A549 (cell line): ENCODE measurements around the gene SETBP1. TPM values are rescaled to one million over a fixed set of nuclear protein-coding genes. Genes with fewer than 3 reads are reported as not detected.

Source experiments
- ATAC-seq, 2 experiments: fragments of 200-7000 bp in 1 of 2; fragments of >200 bp in 1 of 2; cut with Nextera tagmentation in 1 of 2; cut with Tn5 transposase in 1 of 2; 3 replicates each; pipeline versions ENCODE4 v1.8.0 to v1.9.1; 2018 to 2020; ENCODE audit warnings: mild to moderate bottlenecking in 1 of 2, moderate library complexity in 1 of 2
- CTCF ChIA-PET: fragments of 300-600 bp; sonication (Branson Sonifier 250); formaldehyde crosslinking; extraction: SDS; loops from one replicate; lab custom pipeline; 2021; ENCODE audit warnings: antibody characterized with exemption, inconsistent platforms; lab: Yijun Ruan, JAX
- POLR2A ChIA-PET: fragments of 350-600 bp; formaldehyde crosslinking; extraction: SDS; loops from one replicate; lab custom pipeline; 2021; ENCODE audit warnings: antibody characterized with exemption, inconsistent platforms; lab: Yijun Ruan, JAX
- DNase-seq, 2 experiments: peaks; one replicate each; pipeline versions ENCODE4 v3.0.0 to v3.0.0-alpha.2; 2011 to 2016; ENCODE audit warnings: low read depth in 1 of 2, low spot score in 1 of 2
- FAIRE-seq: peaks from 2 replicates; lab custom pipeline; 2011; peaks lifted over from hg19 to GRCh38; lab: Jason Lieb, UNC
- H3K27ac ChIP-seq, 2 experiments: fragments of >200 bp; sonication (Bioruptor Twin); formaldehyde crosslinking; 3 replicates each; pipeline ENCODE4 v1.5.1; 2016 to 2017
- H3K4me1 ChIP-seq: fragments of >200 bp; sonication (Bioruptor Twin); formaldehyde crosslinking; 3 replicates; pipeline ENCODE4 v1.6.1; 2016
- H3K4me2 ChIP-seq: fragments of >200 bp; sonication (Bioruptor Twin); formaldehyde crosslinking; 3 replicates; pipeline ENCODE4 v1.6.1; 2016
- H3K4me3 ChIP-seq: fragments of >200 bp; sonication (Bioruptor Twin); formaldehyde crosslinking; 3 replicates; pipeline ENCODE4 v1.5.1; 2016
- H3K9me3 ChIP-seq: fragments of >200 bp; sonication (Bioruptor Twin); formaldehyde crosslinking; 3 replicates; pipeline ENCODE4 v1.6.1; 2016
- CHD4 ChIP-seq: fragments of 200-600 bp; sonication (generic); IDR thresholded peaks from 2 replicates; pipeline ENCODE4 v1.6.1; 2016; ENCODE audit warnings: antibody characterized with exemption, mild to moderate bottlenecking, borderline replicate concordance
- EP300 ChIP-seq, 2 experiments: fragments of >200 bp; sonication (Bioruptor Twin); formaldehyde crosslinking; IDR thresholded peaks; 2 replicates in 1 of 2; 3 replicates in 1 of 2; pipeline ENCODE4 v1.6.1; 2016 to 2017
- MAFK ChIP-seq: fragments of 450-650 bp; IDR thresholded peaks from 2 replicates; pipeline ENCODE4 v1.6.1; 2014; ENCODE audit not compliant: partially characterized antibody
- MAZ ChIP-seq: fragments of 150-350 bp; IDR thresholded peaks from 2 replicates; pipeline ENCODE4 v1.6.1; 2014; ENCODE audit warnings: antibody characterized with exemption, low read depth, low read length, borderline replicate concordance
- MYC ChIP-seq: IDR thresholded peaks from 2 replicates; pipeline ENCODE4 v1.6.1; 2012; ENCODE audit warnings: mild to moderate bottlenecking, inconsistent platforms, low read length, improper control_type of control experiment, borderline replicate concordance
- RAD21 ChIP-seq, 2 experiments: fragments of >200 bp in 1 of 2; sonication (Bioruptor Twin) in 1 of 2; formaldehyde crosslinking in 1 of 2; IDR thresholded peaks in 1 of 2; conservative IDR thresholded peaks in 1 of 2; 2 replicates in 1 of 2; 3 replicates in 1 of 2; pipeline ENCODE4 v1.6.1; 2012 to 2018; ENCODE audit warnings: inconsistent platforms in 1 of 2
- RARB ChIP-seq: fragments of 250-450 bp; sonication (Bioruptor Pico); IDR thresholded peaks from 2 replicates; pipeline ENCODE4 v1.8.0; 2021; ENCODE audit warnings: mild to moderate bottlenecking, moderate library complexity
- SREBF2 ChIP-seq: fragments of 450-650 bp; IDR thresholded peaks from 2 replicates; pipeline ENCODE4 v1.6.1; 2014; ENCODE audit warnings: mild to moderate bottlenecking, moderate library complexity
- TFCP2L1 ChIP-seq: fragments of 250-450 bp; sonication (Bioruptor Pico); IDR thresholded peaks from 2 replicates; pipeline ENCODE4 v1.5.0; 2021; ENCODE audit warnings: mild to moderate bottlenecking
- TP53 ChIP-seq: fragments of 250-450 bp; sonication (Bioruptor Pico); IDR thresholded peaks from 2 replicates; pipeline ENCODE4 v1.5.0; 2021; ENCODE audit warnings: mild to moderate bottlenecking, moderate library complexity
- ZC3H11A ChIP-seq: fragments of 450-650 bp; IDR thresholded peaks from 2 replicates; pipeline ENCODE4 v1.6.1; 2014; ENCODE audit warnings: antibody characterized with exemption, mild to moderate bottlenecking
- ZNF302 ChIP-seq: fragments of 250-450 bp; sonication (Bioruptor Pico); IDR thresholded peaks from 2 replicates; pipeline ENCODE4 v1.9.0; 2021; ENCODE audit warnings: inconsistent platforms, mild to moderate bottlenecking, moderate library complexity
- WGBS: methylation state at CpG from one replicate; pipeline ENCODE4 v1.1.6; 2017; ENCODE audit errors: missing lambda C conversion rate; 5-methylcytosine and 5-hydroxymethylcytosine counted together
- polyA plus RNA-seq, 4 experiments: library from polyadenylated mRNA; depleted of rRNA in 3 of 4; stranded (reverse); fragments of >200 nt; fragmentation: RNase III in 1 of 4; extraction: RNeasy Plus Mini Kit Qiagen cat#74134 plus additional on column Dnase treatment in 1 of 4; gene quantifications; 2 replicates in 3 of 4; 3 replicates in 1 of 4; pipeline ENCODE4 v1.2.3, GENCODE V29; 2011 to 2017
- TF ChIP-seq, protein P1 (sequence below): fragments of 200-600 bp; sonication (generic); IDR thresholded peaks from 2 replicates; pipeline ENCODE4 v1.6.1; 2016; ENCODE audit warnings: antibody characterized with exemption, mild to moderate bottlenecking, moderate library complexity
- TF ChIP-seq, protein P2 (sequence below): fragments of >200 bp; sonication (Bioruptor Twin); formaldehyde crosslinking; IDR thresholded peaks from 3 replicates; pipeline ENCODE4 v1.6.1; 2016
- TF ChIP-seq, protein P3 (sequence below): fragments of 150-350 bp; IDR thresholded peaks from 2 replicates; pipeline ENCODE4 v1.6.1; 2014; ENCODE audit warnings: low read depth, mild to moderate bottlenecking, low read length
- TF ChIP-seq, protein P4 (sequence below): fragments of 250-450 bp; sonication (Bioruptor Pico); IDR thresholded peaks from 2 replicates; pipeline ENCODE4 v1.5.0; 2021; ENCODE audit warnings: mild to moderate bottlenecking, moderate library complexity, borderline replicate concordance

The SETBP1 gene
- polyA plus RNA-seq, 2 of the 4 experiments (the other 2 are of a cell fraction): 0.50 to 1.9 TPM

DNA sequence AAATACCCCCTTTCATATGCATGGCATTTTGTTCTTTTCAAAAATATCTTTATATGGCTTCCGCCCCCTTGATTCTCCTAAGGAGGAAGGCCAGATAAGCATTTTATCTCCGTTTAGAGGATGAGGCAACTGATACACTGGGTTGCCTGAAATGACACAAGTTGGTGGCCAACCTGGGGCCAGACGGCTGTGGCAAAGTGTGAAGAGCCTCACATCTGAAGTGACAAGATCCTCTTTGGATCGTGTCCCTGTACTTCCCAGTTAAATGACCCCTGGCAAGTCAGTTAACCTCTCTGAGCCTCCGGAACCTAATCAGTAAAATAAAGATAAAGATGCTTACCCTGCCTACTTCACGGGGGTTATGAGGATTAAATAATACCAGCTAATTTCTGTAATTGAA lies 4.6 kb downstream of the SETBP1 start:
- no peak for DNase-seq
- Histone ChIP-seq H3K9me3 (no peaks in the 10 kb centered on the region), H3K4me2 (no peak overlapping the region), H3K4me1 (no peaks in the 10 kb centered on the region), H3K4me3 (no peak overlapping the region), H3K27ac (no peak overlapping the region)
- ChIA-PET CTCF (no interaction called here), POLR2A (no interaction called here)
- TF ChIP-seq TFCP2L1 (CRISPR knock-in tag) (no peak), ZC3H11A (no peak), TP53 (CRISPR knock-in tag) (no peak), RARB (CRISPR knock-in tag) (no peak), CHD4 (no peak), MAZ (no peak), MYC (no peak), ZNF302 (CRISPR knock-in tag) (no peak), SREBF2 (no peak), MAFK (no peak)
- TF ChIP-seq, protein P1, sequence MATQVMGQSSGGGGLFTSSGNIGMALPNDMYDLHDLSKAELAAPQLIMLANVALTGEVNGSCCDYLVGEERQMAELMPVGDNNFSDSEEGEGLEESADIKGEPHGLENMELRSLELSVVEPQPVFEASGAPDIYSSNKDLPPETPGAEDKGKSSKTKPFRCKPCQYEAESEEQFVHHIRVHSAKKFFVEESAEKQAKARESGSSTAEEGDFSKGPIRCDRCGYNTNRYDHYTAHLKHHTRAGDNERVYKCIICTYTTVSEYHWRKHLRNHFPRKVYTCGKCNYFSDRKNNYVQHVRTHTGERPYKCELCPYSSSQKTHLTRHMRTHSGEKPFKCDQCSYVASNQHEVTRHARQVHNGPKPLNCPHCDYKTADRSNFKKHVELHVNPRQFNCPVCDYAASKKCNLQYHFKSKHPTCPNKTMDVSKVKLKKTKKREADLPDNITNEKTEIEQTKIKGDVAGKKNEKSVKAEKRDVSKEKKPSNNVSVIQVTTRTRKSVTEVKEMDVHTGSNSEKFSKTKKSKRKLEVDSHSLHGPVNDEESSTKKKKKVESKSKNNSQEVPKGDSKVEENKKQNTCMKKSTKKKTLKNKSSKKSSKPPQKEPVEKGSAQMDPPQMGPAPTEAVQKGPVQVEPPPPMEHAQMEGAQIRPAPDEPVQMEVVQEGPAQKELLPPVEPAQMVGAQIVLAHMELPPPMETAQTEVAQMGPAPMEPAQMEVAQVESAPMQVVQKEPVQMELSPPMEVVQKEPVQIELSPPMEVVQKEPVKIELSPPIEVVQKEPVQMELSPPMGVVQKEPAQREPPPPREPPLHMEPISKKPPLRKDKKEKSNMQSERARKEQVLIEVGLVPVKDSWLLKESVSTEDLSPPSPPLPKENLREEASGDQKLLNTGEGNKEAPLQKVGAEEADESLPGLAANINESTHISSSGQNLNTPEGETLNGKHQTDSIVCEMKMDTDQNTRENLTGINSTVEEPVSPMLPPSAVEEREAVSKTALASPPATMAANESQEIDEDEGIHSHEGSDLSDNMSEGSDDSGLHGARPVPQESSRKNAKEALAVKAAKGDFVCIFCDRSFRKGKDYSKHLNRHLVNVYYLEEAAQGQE: no peak
- TF ChIP-seq, protein P2, sequence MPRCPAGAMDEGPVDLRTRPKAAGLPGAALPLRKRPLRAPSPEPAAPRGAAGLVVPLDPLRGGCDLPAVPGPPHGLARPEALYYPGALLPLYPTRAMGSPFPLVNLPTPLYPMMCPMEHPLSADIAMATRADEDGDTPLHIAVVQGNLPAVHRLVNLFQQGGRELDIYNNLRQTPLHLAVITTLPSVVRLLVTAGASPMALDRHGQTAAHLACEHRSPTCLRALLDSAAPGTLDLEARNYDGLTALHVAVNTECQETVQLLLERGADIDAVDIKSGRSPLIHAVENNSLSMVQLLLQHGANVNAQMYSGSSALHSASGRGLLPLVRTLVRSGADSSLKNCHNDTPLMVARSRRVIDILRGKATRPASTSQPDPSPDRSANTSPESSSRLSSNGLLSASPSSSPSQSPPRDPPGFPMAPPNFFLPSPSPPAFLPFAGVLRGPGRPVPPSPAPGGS: no peak
- TF ChIP-seq, protein P3, sequence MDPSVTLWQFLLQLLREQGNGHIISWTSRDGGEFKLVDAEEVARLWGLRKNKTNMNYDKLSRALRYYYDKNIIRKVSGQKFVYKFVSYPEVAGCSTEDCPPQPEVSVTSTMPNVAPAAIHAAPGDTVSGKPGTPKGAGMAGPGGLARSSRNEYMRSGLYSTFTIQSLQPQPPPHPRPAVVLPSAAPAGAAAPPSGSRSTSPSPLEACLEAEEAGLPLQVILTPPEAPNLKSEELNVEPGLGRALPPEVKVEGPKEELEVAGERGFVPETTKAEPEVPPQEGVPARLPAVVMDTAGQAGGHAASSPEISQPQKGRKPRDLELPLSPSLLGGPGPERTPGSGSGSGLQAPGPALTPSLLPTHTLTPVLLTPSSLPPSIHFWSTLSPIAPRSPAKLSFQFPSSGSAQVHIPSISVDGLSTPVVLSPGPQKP: no peak
- 73% methylated on average over 6 of the region's 6 CpGs for WGBS
- no peak for FAIRE-seq
- no peak for ATAC-seq

DNA sequence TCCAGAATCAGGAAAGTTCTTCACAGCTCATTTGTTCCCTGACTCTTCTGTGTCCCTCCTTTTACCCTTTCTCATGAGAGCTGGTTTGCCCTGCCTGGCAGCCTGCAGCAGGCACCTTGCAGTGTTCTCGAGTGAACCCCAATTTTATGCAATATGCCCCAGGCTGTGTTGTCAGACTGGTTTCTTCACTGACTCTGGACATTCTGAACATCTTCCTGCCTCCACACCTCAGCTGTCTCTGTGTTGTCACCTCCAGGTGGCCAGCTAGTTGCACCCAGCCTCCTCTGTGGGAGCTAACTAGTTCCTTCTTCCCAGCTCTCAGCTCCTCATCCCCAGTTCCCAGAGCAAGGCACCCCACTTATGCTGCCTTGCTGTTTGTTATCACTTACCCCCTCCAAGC lies 5.5 kb downstream of the SETBP1 start:
- no peak overlapping the region for H3K4me2 ChIP-seq
- DNase-seq (no peak), ATAC-seq (no peak), FAIRE-seq (no peak)
- CTCF ChIA-PET: no interaction called here
- TF ChIP-seq, protein P4, sequence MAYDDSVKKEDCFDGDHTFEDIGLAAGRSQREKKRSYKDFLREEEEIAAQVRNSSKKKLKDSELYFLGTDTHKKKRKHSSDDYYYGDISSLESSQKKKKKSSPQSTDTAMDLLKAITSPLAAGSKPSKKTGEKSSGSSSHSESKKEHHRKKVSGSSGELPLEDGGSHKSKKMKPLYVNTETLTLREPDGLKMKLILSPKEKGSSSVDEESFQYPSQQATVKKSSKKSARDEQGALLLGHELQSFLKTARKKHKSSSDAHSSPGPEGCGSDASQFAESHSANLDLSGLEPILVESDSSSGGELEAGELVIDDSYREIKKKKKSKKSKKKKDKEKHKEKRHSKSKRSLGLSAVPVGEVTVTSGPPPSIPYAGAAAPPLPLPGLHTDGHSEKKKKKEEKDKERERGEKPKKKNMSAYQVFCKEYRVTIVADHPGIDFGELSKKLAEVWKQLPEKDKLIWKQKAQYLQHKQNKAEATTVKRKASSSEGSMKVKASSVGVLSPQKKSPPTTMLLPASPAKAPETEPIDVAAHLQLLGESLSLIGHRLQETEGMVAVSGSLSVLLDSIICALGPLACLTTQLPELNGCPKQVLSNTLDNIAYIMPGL (CRISPR knock-in tag): no peak
- TF ChIP-seq RAD21 (conservative IDR thresholded peaks at IDR 0.05 in 1 of 2, IDR thresholded peaks at IDR 0.05 in 1 of 2) (no peak), TP53 (CRISPR knock-in tag) (no peak), EP300 (IDR thresholded peaks at IDR 0.05) (no peak)
- no peak overlapping the region for H3K27ac ChIP-seq
- POLR2A ChIA-PET: no interaction called here
- H3K4me3 ChIP-seq: no peak overlapping the region
- 18% methylated on average over 1 of the region's 1 CpG for WGBS
- H3K4me1 ChIP-seq: peaks cover 3% of the 10 kb centered on the region; the same call in 1 of the 3 replicates
- H3K9me3 ChIP-seq: no peaks in the 10 kb centered on the region
